IPS-18a (cell line): ENCODE results near the gene OXCT1.
"Not testable (repeated sequence)": the region's sequence is repeated elsewhere in the genome, so short reads cannot be mapped to it uniquely, and the experiment has no call there.

Experiments used
- H3K27ac ChIP-seq: one replicate; pipeline ENCODE4 v1.5.1; 2013; ENCODE audit warnings: low read length
- H3K27me3 ChIP-seq: one replicate; pipeline ENCODE4 v1.6.1; 2013; ENCODE audit warnings: mild to moderate bottlenecking, low read length; ENCODE audit not compliant: control insufficient read depth, insufficient read depth
- H3K36me3 ChIP-seq: one replicate; pipeline ENCODE4 v1.6.1; 2013; ENCODE audit warnings: low read depth, low read length; ENCODE audit not compliant: control insufficient read depth
- H3K4me1 ChIP-seq: one replicate; pipeline ENCODE4 v1.6.1; 2013; ENCODE audit warnings: low read depth, low read length; ENCODE audit not compliant: control insufficient read depth
- H3K4me3 ChIP-seq: one replicate; pipeline ENCODE4 v1.5.1; 2013; ENCODE audit warnings: low read length
- H3K9ac ChIP-seq: one replicate; pipeline ENCODE4 v1.6.1; 2013; ENCODE audit warnings: mild to moderate bottlenecking, low read length, moderate library complexity
- H3K9me3 ChIP-seq: one replicate; pipeline ENCODE4 v1.6.1; 2013; ENCODE audit warnings: low read depth, low read length; ENCODE audit not compliant: control insufficient read depth

OXCT1 gene

DNA sequence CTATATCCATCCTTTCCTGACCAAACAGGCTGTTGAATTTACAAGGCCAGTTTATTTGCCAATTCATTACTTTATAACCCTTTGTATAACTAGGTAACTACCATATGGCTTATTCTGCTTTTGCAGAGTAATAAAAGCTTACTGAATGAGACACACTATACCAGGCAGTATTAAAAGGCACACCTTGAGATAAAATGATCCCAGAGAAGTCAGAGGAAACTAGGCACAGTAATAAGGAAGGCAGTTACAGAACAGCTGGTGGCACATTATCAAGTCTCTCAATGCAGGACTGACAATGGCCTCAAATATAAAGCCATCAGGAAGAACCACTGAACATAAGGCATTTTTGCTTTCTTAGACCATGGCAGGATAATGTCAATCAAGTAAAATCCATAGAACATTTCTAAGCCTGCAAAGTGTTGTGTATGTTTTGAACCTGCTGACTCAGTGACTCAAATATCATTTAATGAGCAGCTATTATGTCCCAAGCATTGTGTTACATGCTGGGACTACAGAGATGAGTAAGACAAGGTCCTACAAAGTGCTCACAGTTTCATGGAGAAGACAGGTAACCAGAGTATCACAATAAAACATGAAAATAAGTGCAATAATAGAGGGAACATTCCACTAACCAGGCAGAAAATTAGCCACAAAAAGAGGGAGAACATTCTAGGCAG, 52.5 kb downstream of the OXCT1 start:
- Histone ChIP-seq H3K27ac (no peak overlapping the region), H3K4me3 (no peak overlapping the region), H3K27me3 (no peaks in the 10 kb centered on the region)

DNA sequence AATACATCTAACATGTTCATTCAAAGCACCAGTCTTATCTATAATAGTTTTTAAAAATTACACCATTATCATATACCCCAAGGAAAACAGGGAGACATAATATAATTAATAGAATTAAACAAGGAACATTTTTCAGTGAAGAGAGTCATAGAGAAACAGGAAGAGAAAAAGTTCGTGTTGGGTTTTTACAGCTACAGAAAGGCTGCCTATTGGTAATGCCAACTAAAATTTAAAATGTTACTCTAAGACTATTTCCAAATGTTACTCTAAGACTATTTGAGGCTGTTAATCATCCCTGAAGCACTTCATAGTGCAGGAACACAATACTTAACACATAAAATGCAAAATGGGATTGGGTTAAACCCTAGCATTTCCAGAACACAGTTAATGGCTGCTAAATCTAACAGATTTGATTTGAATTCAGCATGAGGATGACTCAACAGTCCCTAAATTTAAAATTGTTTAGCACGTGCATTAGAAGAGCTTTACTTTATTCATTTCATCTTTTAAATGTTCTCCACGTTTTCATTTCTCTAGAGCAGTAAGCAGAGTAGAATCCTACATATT, 54.5 kb downstream of the OXCT1 start:
- no peaks in the 10 kb centered on the region for H3K36me3 ChIP-seq

More for the DNA sequence above, 52.5 kb downstream of the OXCT1 start:
- H3K4me1 ChIP-seq, result no peaks in the 10 kb centered on the region
- H3K9ac ChIP-seq, result no peak overlapping the region
- H3K9me3 ChIP-seq, result no peaks in the 10 kb centered on the region
- no peaks in the 10 kb centered on the region for H3K36me3 ChIP-seq

DNA sequence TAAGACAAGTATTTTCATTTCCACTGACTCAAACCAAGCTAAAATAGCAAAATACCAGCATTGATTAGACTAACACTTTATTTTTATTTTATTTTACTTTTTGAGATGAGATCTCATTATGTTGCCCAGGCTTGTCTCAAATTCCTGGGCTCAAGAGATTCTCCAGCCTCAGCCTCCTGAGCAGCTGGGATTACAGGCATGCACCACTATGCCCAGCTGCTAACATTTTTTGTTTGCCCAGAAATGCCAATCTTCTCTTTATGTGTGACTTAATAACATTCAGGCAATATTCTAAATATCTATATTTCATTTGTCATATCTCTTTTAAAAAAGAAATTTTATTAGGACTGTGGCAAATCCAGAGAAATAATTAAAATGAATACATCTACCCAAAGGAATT, 55.0 kb downstream of the OXCT1 start:
- H3K4me3 ChIP-seq, result no peak overlapping the region
- no peaks in the 10 kb centered on the region for H3K27me3 ChIP-seq
- no peak overlapping the region for H3K27ac ChIP-seq

More for the DNA sequence above, 54.5 kb downstream of the OXCT1 start:
- H3K9ac ChIP-seq, result no peak overlapping the region
- no peak overlapping the region for H3K27ac ChIP-seq
- no peaks in the 10 kb centered on the region for H3K9me3 ChIP-seq
- H3K4me3 ChIP-seq, result no peak overlapping the region
- H3K4me1 ChIP-seq, result no peaks in the 10 kb centered on the region
- no peaks in the 10 kb centered on the region for H3K27me3 ChIP-seq

GRCh38 chr5:41814306-41814705, 55.9 kb downstream of the OXCT1 start:
- H3K9me3 ChIP-seq, H3K27me3 ChIP-seq, H3K36me3 ChIP-seq, H3K4me3 ChIP-seq, H3K9ac ChIP-seq, H3K4me1 ChIP-seq, H3K27ac ChIP-seq: not testable (repeated sequence)

More for the DNA sequence above, 55.0 kb downstream of the OXCT1 start:
- Histone ChIP-seq H3K4me1 (no peaks in the 10 kb centered on the region), H3K36me3 (no peaks in the 10 kb centered on the region), H3K9ac (no peak overlapping the region), H3K9me3 (no peaks in the 10 kb centered on the region)

DNA sequence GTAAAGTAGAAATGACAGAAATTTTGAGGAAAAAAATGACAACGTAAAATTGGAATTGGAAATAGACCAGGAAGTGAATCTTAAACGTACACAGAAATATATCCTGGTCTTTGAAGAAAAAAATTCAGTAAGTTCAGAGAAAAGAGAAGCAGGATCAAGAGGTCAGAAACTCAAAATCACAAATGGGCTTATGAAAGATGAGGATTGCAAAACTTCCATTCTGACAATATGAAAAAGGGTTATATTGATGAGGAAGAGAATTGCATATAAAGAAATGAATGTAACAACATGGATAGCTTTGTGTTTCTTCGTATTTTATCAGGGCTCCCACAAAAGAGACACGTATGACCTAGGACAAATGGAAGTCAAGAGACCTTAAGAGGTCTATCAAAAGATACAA, 58.1 kb downstream of the OXCT1 start:
- Histone ChIP-seq H3K4me1 (no peaks in the 10 kb centered on the region), H3K9ac (no peak overlapping the region), H3K36me3 (no peaks in the 10 kb centered on the region), H3K9me3 (no peaks in the 10 kb centered on the region), H3K27ac (no peak overlapping the region), H3K27me3 (no peaks in the 10 kb centered on the region), H3K4me3 (no peak overlapping the region)

DNA sequence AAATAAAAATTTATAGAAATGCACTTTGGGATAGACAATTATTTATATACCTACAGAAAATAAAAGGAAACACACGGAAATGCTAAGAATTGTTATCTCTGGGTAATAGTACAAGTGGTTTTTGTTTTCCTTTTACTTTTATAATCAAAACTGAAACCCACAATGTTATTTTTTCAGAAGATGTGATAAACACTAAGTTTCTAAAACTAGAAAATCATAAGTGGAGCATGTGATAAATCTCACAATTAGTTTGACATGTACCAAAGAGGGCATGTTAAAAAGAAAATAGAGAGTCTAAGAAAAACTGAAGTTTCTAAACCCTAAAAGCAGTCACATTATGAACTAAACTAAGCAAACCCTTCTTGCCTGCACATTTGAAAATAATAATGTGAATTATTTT, 61.1 kb downstream of the OXCT1 start:
- Histone ChIP-seq H3K27ac (no peak overlapping the region), H3K36me3 (no peaks in the 10 kb centered on the region), H3K4me1 (no peaks in the 10 kb centered on the region)

GRCh38 chr5:41808294-41808693, 61.9 kb downstream of the OXCT1 start:
- Histone ChIP-seq H3K4me1 (no peaks in the 10 kb centered on the region), H3K27me3 (no peaks in the 10 kb centered on the region), H3K36me3 (no peaks in the 10 kb centered on the region), H3K9me3 (no peaks in the 10 kb centered on the region), H3K4me3 (no peak overlapping the region), H3K27ac (no peak overlapping the region), H3K9ac (no peak overlapping the region)

More for the DNA sequence above, 61.1 kb downstream of the OXCT1 start:
- H3K27me3 ChIP-seq, result no peaks in the 10 kb centered on the region
- no peak overlapping the region for H3K4me3 ChIP-seq
- no peak overlapping the region for H3K9ac ChIP-seq
- H3K9me3 ChIP-seq, result no peaks in the 10 kb centered on the region

GRCh38 chr5:41797662-41798061, 72.6 kb downstream of the OXCT1 start:
- Histone ChIP-seq H3K27ac (no peak overlapping the region), H3K27me3 (no peaks in the 10 kb centered on the region), H3K36me3 (no peaks in the 10 kb centered on the region), H3K9me3 (no peaks in the 10 kb centered on the region), H3K9ac (no peak overlapping the region), H3K4me3 (no peak overlapping the region), H3K4me1 (peaks cover 8% of the 10 kb centered on the region)

- no peak overlapping the region for H3K9ac ChIP-seq
- H3K36me3 ChIP-seq, result no peaks in the 10 kb centered on the region
- peaks cover 8% of the 10 kb centered on the region for H3K4me1 ChIP-seq
- H3K4me3 ChIP-seq, result no peak overlapping the region
- H3K27ac ChIP-seq, result no peak overlapping the region
- H3K9me3 ChIP-seq, result no peaks in the 10 kb centered on the region
- no peaks in the 10 kb centered on the region for H3K27me3 ChIP-seq
Measured at GRCh38 chr5:41796061-41796460, 74.2 kb downstream of the OXCT1 start.

DNA sequence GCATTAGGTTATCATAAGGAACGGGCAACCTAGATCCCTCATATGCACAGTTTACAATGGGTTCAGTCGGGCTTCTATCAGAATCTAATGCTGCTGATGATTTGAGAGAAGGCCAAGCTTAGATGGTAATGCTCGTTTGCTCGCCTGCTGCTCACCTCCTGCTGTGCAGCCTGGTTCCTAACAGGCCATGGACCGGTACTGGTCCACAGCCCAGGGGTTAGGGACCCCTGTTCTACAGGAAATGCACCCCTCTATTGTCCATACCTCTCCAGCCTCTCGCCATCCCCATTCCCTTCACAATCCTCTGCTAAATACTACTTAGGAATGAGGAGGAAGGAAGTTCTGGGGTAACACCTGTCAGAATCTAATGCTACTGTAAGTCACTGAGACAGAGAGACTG, 75.1 kb downstream of the OXCT1 start:
- no peak overlapping the region for H3K9ac ChIP-seq
- peaks cover 8% of the 10 kb centered on the region for H3K4me1 ChIP-seq
- no peaks in the 10 kb centered on the region for H3K36me3 ChIP-seq
- H3K4me3 ChIP-seq, result no peak overlapping the region
- H3K9me3 ChIP-seq, result no peaks in the 10 kb centered on the region
- no peak overlapping the region for H3K27ac ChIP-seq
- no peaks in the 10 kb centered on the region for H3K27me3 ChIP-seq

- H3K9ac ChIP-seq, result no peak overlapping the region
- H3K4me3 ChIP-seq, result no peak overlapping the region
- H3K4me1 ChIP-seq, result peaks cover 8% of the 10 kb centered on the region
- no peaks in the 10 kb centered on the region for H3K9me3 ChIP-seq
- no peak overlapping the region for H3K27ac ChIP-seq
- H3K27me3 ChIP-seq, result no peaks in the 10 kb centered on the region
- no peaks in the 10 kb centered on the region for H3K36me3 ChIP-seq
Measured at GRCh38 chr5:41794471-41794870, 75.8 kb downstream of the OXCT1 start.

GRCh38 chr5:41793141-41793770, 77.0 kb downstream of the OXCT1 start:
- no peaks in the 10 kb centered on the region for H3K27me3 ChIP-seq
- no peak overlapping the region for H3K9ac ChIP-seq
- H3K4me1 ChIP-seq, result peaks cover 8% of the 10 kb centered on the region
- no peak overlapping the region for H3K4me3 ChIP-seq
- no peak overlapping the region for H3K27ac ChIP-seq
- no peaks in the 10 kb centered on the region for H3K36me3 ChIP-seq
- H3K9me3 ChIP-seq, result no peaks in the 10 kb centered on the region
